Sciatic nerve (tissue), 2 donors: Measurements from ENCODE around the gene ENTR1. TPM values are rescaled to one million over a fixed set of nuclear protein-coding genes. Genes with fewer than 3 reads are reported as not detected.
A peak's percentile ranks its signal among the peaks of the same experiment; 100 is the strongest.

ENCODE experiments used
- ATAC-seq: fragments of 200-7000 bp; cut with Tn5 transposase; one replicate; pipeline ENCODE4 v1.9.1; 2020; ENCODE audit warnings: mild to moderate bottlenecking, moderate library complexity
- DNase-seq: peaks from one replicate; pipeline ENCODE4 v3.0.0-alpha.2; 2020; ENCODE audit warnings: low spot score
- intact Hi-C: fragments of 100-400 bp; cut with DNase I; formaldehyde crosslinking; loops from one replicate; pipeline ENCODE4 v1.14.2; 2022
- total RNA-seq: library from RNA; stranded (reverse); fragmentation: NEBNext Ultra II Directional; extraction: Animal tissue kit (Norgen Biotek cat#: 25700); gene quantifications from one replicate; pipeline ENCODE4 v1.2.1, GENCODE V29; 2021
- donor health status: DM: no; HTN: no; CAD: no.
- donor health status: DM: no; HTN: no; CAD: no.

ENTR1 gene
- total RNA-seq, 1 donor from 2014 or later = 39.7 TPM

- intact Hi-C loops = no loop called here
- ATAC-seq (no peak), DNase-seq (no peak)
These were observed 42.2 kb downstream of the ENTR1 start for GRCh38 chr9:136368190-136368589.

- ATAC-seq (no peak), DNase-seq (no peak)
- intact Hi-C loops = loop anchor here (2.0 kb wide), 1 partner anchor 53 kb away; no protein-coding TSS in a partner anchor
These were observed 42.9 kb downstream of the ENTR1 start for GRCh38 chr9:136367296-136368145.

GRCh38 chr9:136366826-136367225, 43.6 kb downstream of the ENTR1 start:
- no peak for DNase-seq
- ATAC-seq = no peak
- intact Hi-C loops = loop anchor here (2.0 kb wide), 1 partner anchor 52 kb away; no protein-coding TSS in a partner anchor

GRCh38 chr9:136365775-136366222, 44.6 kb downstream of the ENTR1 start:
- intact Hi-C loops = loop anchor here (2.0 kb wide), 1 partner anchor 51 kb away; no protein-coding TSS in a partner anchor
- DNase-seq (no peak), ATAC-seq (no peak)

- intact Hi-C loops = no loop called here
- ATAC-seq (no peak), DNase-seq (no peak)
These were observed 45.3 kb downstream of the ENTR1 start for GRCh38 chr9:136364942-136365774.

- ATAC-seq = no peak
- no peak for DNase-seq
- intact Hi-C loops = no loop called here
These were observed 46.3 kb downstream of the ENTR1 start for GRCh38 chr9:136363949-136364748.

GRCh38 chr9:136363106-136363948, 47.1 kb downstream of the ENTR1 start, which contains the start of gene DNLZ:
TSS of gene DNLZ (minus strand) at chr9:136363744. CDS start at chr9:136363714, 30 bp downstream.
- intact Hi-C loops = no loop called here
- peak; percentile 95 for ATAC-seq

GRCh38 chr9:136362450-136362784, 48.0 kb downstream of the ENTR1 start:
- no peak for DNase-seq
- intact Hi-C loops = no loop called here
- peak; percentile 8 for ATAC-seq

More at GRCh38 chr9:136363106-136363948, 47.1 kb downstream of the ENTR1 start, which contains the start of gene DNLZ:
- DNase-seq = peak; percentile 99

GRCh38 chr9:136361754-136362449, 48.5 kb downstream of the ENTR1 start:
- intact Hi-C loops = no loop called here
- DNase-seq (no peak), ATAC-seq (peak; percentile 6)

- ATAC-seq = no peak
- intact Hi-C loops = no loop called here
- no peak for DNase-seq
These were observed 49.2 kb downstream of the ENTR1 start for GRCh38 chr9:136361047-136361753.

GRCh38 chr9:136359774-136360718, 50.4 kb downstream of the ENTR1 start:
- DNase-seq (no peak), ATAC-seq (no peak)
- intact Hi-C loops = no loop called here

- ATAC-seq = no peak
- intact Hi-C loops = no loop called here
- no peak for DNase-seq
These were observed 51.5 kb downstream of the ENTR1 start for GRCh38 chr9:136358888-136359287.

GRCh38 chr9:136358016-136358415, 52.4 kb downstream of the ENTR1 start:
- ATAC-seq (no peak), DNase-seq (no peak)
- intact Hi-C loops = no loop called here

- DNase-seq = no peak
These were observed 53.1 kb downstream of the ENTR1 start for GRCh38 chr9:136357202-136357725.

More at GRCh38 chr9:136357202-136357725, 53.1 kb downstream of the ENTR1 start:
- ATAC-seq = no peak
- intact Hi-C loops = no loop called here
